Sigmoid colon (tissue), 7 donors: ENCODE measurements around the gene CCDC170. TPM values are rescaled to one million over a fixed set of nuclear protein-coding genes. Genes with fewer than 3 reads are reported as not detected.

Experiments used
- DNase-seq: peaks from one replicate; pipeline ENCODE4 v3.0.0-alpha.2; 2019
- H3K27ac ChIP-seq, 4 donors: fragments of 200-600 bp; sonication (generic); one replicate each; pipeline ENCODE4 v1.5.1; 2016 to 2019; ENCODE audit warnings: mild to moderate bottlenecking in 1 of 4
- H3K27me3 ChIP-seq, 3 donors: fragments of 200-600 bp; sonication (generic); one replicate each; pipeline ENCODE4 v1.5.1; 2019; ENCODE audit warnings: mild to moderate bottlenecking in 1 of 3
- H3K36me3 ChIP-seq, 4 donors: fragments of 200-600 bp; sonication (generic); one replicate each; pipeline ENCODE4 v1.5.1; 2016 to 2019
- H3K4me1 ChIP-seq, 4 donors: fragments of 200-600 bp; sonication (generic); one replicate each; pipeline ENCODE4 v1.5.1; 2017 to 2019
- H3K4me3 ChIP-seq, 4 donors: fragments of 200-600 bp; sonication (generic); one replicate each; pipeline ENCODE4 v1.5.1; 2017 to 2019; ENCODE audit warnings: mild to moderate bottlenecking in 2 of 4, moderate library complexity in 1 of 4
- H3K9me3 ChIP-seq, 4 donors: fragments of 200-600 bp in 3 of 4; sonication (generic) in 3 of 4; one replicate each; pipeline versions ENCODE4 v1.5.1 to v1.6.1; 2013 to 2019
- EP300 ChIP-seq, 4 donors: sonication (generic); formaldehyde crosslinking; IDR thresholded peaks; one replicate each; pipeline ENCODE4 v1.6.1; 2017; ENCODE audit warnings: antibody characterized with exemption in 4 of 4
- POLR2A ChIP-seq, 2 donors: fragments of 450-650 bp; IDR thresholded peaks; one replicate each; pipeline ENCODE4 v1.6.1; 2016; ENCODE audit warnings: antibody characterized with exemption in 2 of 2, mild to moderate bottlenecking in 2 of 2, moderate library complexity in 2 of 2
- POLR2AphosphoS5 ChIP-seq, 4 donors: sonication (generic); formaldehyde crosslinking; IDR thresholded peaks; one replicate each; pipeline ENCODE4 v1.6.1; 2017; ENCODE audit warnings: antibody characterized with exemption in 4 of 4
- WGBS, 2 donors: extraction: QIAGEN DNeasy Blood & Tissue Kit; methylation state at CpG; one replicate each; pipeline ENCODE4 v1.1.7; 2013; 5-methylcytosine and 5-hydroxymethylcytosine counted together
- intact Hi-C: fragments of 100-400 bp; cut with DNase I; formaldehyde crosslinking; loops from one replicate; pipeline ENCODE4 v1.15.1; 2023
- polyA plus RNA-seq, 3 donors: library from polyadenylated mRNA; stranded (reverse); fragments of 200-250 nt; gene quantifications; one replicate each; pipeline ENCODE4 v1.2.3, GENCODE V29; 2013
- total RNA-seq, 4 donors: library from RNA; depleted of rRNA; stranded (reverse); fragments of >200 nt; gene quantifications; one replicate each; pipeline ENCODE4 v1.1.0, GENCODE V29; 2016
- TF ChIP-seq, protein P1 (sequence below), 4 experiments: fragments of 450-650 bp in 3 of 4; fragments of 200-600 bp in 1 of 4; IDR thresholded peaks; one replicate each; pipeline ENCODE4 v1.5.1; 2016 to 2019; ENCODE audit warnings: antibody characterized with exemption in 4 of 4, mild to moderate bottlenecking in 3 of 4, moderate library complexity in 2 of 4
- donor health status: healthy with polysubstance abuse.
- donor health status: Bipolar disorder and iron deficiency.
- donor health status: healthy.

CCDC170 gene
- total and polyA plus RNA-seq, 7 donors = 0.33 to 2.5 (median 0.66) TPM

DNA sequence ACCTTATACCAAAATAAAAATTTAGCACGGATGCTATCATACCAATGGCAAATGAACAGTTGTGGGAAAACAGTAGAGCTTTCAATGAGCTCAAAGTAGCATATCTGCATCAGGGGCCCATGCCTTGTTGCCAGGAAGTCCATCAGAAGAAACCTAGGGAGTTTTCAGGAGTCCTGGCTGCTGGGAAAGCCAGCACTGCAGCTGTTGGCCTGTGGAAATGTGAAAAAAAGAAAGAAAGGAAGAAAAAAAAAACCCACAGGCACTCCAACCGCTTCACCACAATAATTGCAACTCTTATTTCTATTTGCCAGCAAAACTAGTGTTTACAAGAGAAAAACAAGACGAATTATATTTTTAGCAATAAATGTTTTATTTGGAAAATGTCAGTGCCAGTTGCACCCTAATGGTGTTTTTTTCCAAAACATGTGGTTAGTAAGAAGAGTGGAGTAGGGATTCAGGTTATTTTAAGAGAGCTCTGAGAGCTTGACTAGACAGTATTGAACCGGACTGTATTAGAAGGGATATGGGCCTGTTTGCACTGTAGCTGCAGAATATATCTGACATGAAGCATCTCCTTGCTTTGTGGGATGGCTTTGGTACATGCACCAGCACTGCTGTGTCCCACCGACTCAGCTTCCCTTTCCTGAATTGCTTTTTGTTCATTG lies 137.3 kb downstream of the CCDC170 start:
- Histone ChIP-seq H3K27ac (no peak overlapping the region), H3K9me3 (no peaks in the 10 kb centered on the region), H3K4me1 (no peaks in the 10 kb centered on the region), H3K4me3 (no peak overlapping the region), H3K36me3 (no peaks in the 10 kb centered on the region), H3K27me3 (no peaks in the 10 kb centered on the region)
- no peak for DNase-seq
- intact Hi-C loops = no loop called here
- TF ChIP-seq EP300 (IDR thresholded peaks at IDR 0.05) (no peak), POLR2AphosphoS5 (IDR thresholded peaks at IDR 0.05) (no peak), POLR2A (IDR thresholded peaks at IDR 0.05) (no peak)
- TF ChIP-seq, protein P1, sequence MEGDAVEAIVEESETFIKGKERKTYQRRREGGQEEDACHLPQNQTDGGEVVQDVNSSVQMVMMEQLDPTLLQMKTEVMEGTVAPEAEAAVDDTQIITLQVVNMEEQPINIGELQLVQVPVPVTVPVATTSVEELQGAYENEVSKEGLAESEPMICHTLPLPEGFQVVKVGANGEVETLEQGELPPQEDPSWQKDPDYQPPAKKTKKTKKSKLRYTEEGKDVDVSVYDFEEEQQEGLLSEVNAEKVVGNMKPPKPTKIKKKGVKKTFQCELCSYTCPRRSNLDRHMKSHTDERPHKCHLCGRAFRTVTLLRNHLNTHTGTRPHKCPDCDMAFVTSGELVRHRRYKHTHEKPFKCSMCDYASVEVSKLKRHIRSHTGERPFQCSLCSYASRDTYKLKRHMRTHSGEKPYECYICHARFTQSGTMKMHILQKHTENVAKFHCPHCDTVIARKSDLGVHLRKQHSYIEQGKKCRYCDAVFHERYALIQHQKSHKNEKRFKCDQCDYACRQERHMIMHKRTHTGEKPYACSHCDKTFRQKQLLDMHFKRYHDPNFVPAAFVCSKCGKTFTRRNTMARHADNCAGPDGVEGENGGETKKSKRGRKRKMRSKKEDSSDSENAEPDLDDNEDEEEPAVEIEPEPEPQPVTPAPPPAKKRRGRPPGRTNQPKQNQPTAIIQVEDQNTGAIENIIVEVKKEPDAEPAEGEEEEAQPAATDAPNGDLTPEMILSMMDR (IDR thresholded peaks at IDR 0.05) = no peak
- 72 to 76% methylated on average over 5 of the region's 5 CpGs for WGBS, 2 donors

DNA sequence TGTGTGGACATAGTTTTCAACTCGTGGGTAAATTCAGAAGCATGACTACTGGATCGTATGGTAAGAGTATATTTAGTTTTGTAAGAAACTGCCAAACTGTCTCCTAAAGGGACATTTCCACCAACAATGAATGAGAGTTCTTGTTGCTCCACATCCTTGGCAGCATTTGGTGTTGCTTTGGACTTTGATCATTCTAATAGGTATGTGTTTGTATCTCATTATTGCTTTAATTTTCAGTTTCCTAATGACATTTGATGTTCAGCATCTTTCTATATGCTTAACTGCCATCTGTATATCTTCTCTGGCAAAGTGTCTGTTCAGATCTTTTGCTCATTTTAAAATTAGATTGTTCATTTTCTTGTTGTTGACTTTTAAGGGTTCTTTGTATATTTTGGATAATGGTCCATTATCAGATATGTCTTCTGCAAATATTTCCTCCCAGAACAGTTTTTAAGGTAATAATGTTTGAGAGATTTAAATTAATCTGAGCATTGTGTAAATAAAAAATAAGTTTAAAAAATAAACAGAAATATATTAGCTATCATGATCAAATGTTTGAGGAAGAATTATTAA lies 138.7 kb downstream of the CCDC170 start:
- Histone ChIP-seq H3K36me3 (no peaks in the 10 kb centered on the region), H3K27ac (no peak overlapping the region), H3K9me3 (no peaks in the 10 kb centered on the region), H3K27me3 (no peaks in the 10 kb centered on the region), H3K4me1 (no peaks in the 10 kb centered on the region), H3K4me3 (no peak overlapping the region)
- no peak for DNase-seq
- TF ChIP-seq POLR2A (IDR thresholded peaks at IDR 0.05) (no peak), POLR2AphosphoS5 (IDR thresholded peaks at IDR 0.05) (no peak), EP300 (IDR thresholded peaks at IDR 0.05) (no peak)
- TF ChIP-seq, protein P1 (IDR thresholded peaks at IDR 0.05) = no peak
- 75 to 88% methylated on average over 2 of the region's 2 CpGs for WGBS, 2 donors
- intact Hi-C loops = no loop called here

DNA sequence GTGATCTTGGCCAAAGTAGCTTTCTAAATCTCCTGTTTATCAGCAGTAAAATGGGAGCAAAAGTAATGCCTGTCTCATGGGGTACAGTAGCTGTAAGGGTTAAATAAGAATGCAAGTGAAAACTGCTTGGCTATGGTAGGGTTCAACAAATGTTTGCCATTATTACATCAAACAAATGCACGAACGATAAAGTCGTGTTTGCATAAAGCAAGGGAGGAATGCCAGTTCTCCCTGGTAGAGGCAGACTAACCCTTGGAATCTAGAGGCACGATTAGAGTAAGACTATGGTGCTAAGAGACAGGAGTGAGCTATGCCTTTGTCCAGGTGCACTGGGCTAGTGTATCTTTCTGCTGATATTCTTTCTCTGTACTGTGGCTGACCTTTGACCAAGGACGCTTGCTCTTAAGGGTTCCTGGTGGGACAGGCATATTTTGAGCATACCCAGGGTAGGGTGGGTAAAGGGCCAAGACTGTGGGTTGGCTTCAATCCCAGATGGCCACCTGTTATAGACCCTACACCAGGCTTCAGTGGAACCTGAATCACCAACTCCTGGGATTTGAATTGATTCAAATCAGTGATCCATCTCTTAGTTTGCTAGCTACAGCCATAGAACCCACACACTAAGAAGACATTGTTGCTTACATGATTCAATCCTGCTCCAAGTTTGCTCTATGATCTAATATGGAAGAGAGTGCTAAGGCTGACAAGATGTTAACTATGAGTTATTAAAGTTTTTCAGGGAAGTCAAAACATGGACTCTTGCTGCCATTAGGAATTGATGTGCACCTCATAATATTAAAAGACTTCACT lies 139.9 kb downstream of the CCDC170 start:
- 36 to 71% methylated on average over 5 of the region's 5 CpGs for WGBS, 2 donors
- H3K27ac ChIP-seq = no peak overlapping the region

GRCh38 chr6:151634336-151634720 lies 140.5 kb downstream of the CCDC170 start:
- no peaks in the 10 kb centered on the region for H3K27me3 ChIP-seq
- no peak overlapping the region for H3K27ac ChIP-seq
- no peak for DNase-seq
- TF ChIP-seq POLR2AphosphoS5 (IDR thresholded peaks at IDR 0.05) (no peak), POLR2A (IDR thresholded peaks at IDR 0.05) (no peak), EP300 (IDR thresholded peaks at IDR 0.05) (no peak)
- TF ChIP-seq, protein P1 (IDR thresholded peaks at IDR 0.05) = no peak
- intact Hi-C loops = no loop called here
- no peaks in the 10 kb centered on the region for H3K4me1 ChIP-seq
- H3K9me3 ChIP-seq = peaks cover 0 to 5% (median 0%) of the 10 kb centered on the region in 4 donors
- no peaks in the 10 kb centered on the region for H3K36me3 ChIP-seq
- WGBS, 2 donors = 83 to 86% methylated on average over 3 of the region's 3 CpGs
- no peak overlapping the region for H3K4me3 ChIP-seq

More for the DNA sequence above, 139.9 kb downstream of the CCDC170 start:
- Histone ChIP-seq H3K27me3 (no peaks in the 10 kb centered on the region), H3K4me1 (no peaks in the 10 kb centered on the region), H3K9me3 (peaks cover 0 to 5% (median 0%) of the 10 kb centered on the region in 4 donors), H3K36me3 (no peaks in the 10 kb centered on the region), H3K4me3 (no peak overlapping the region)
- no peak for DNase-seq
- intact Hi-C loops = no loop called here
- no peak for TF ChIP-seq POLR2A (IDR thresholded peaks at IDR 0.05)
- TF ChIP-seq, protein P1 (IDR thresholded peaks at IDR 0.05) = no peak
- no peak for TF ChIP-seq POLR2AphosphoS5 (IDR thresholded peaks at IDR 0.05)
- TF ChIP-seq EP300 (IDR thresholded peaks at IDR 0.05) = no peak
